Esophagus (tissue), 2 donors: ENCODE data around the gene UQCRC1. TPM values are rescaled to one million over a fixed set of nuclear protein-coding genes. Genes with fewer than 3 reads are reported as not detected.

ENCODE experiments used
- H3K27ac ChIP-seq, 2 donors: one replicate each; pipeline ENCODE4 v1.5.1; 2013; ENCODE audit warnings: low read depth in 2 of 2, mild to moderate bottlenecking in 2 of 2, inconsistent platforms in 1 of 2, low read length in 1 of 2, moderate library complexity in 1 of 2
- H3K27me3 ChIP-seq, 2 donors: one replicate each; pipeline ENCODE4 v1.6.1; 2013; ENCODE audit warnings: low read length in 2 of 2, control low read depth in 1 of 2, mild to moderate bottlenecking in 1 of 2; ENCODE audit not compliant: insufficient read depth in 2 of 2, control insufficient read depth in 1 of 2
- H3K36me3 ChIP-seq, 2 donors: one replicate each; pipeline ENCODE4 v1.6.1; 2013; ENCODE audit warnings: low read length in 1 of 2; ENCODE audit not compliant: control insufficient read depth in 2 of 2, insufficient read depth in 2 of 2
- H3K4me1 ChIP-seq, 2 donors: one replicate each; pipeline ENCODE4 v1.6.1; 2013; ENCODE audit warnings: low read length in 1 of 2; ENCODE audit not compliant: control insufficient read depth in 2 of 2, insufficient read depth in 2 of 2
- H3K4me3 ChIP-seq, 2 donors: one replicate each; pipeline ENCODE4 v1.5.1; 2013; ENCODE audit warnings: low read length in 2 of 2, mild to moderate bottlenecking in 2 of 2, low read depth in 1 of 2, moderate library complexity in 1 of 2
- H3K9me3 ChIP-seq, 2 donors: one replicate each; pipeline ENCODE4 v1.6.1; 2013; ENCODE audit warnings: mild to moderate bottlenecking in 2 of 2, low read depth in 1 of 2, low read length in 1 of 2, moderate library complexity in 1 of 2; ENCODE audit not compliant: control insufficient read depth in 2 of 2, insufficient read depth in 1 of 2
- WGBS, 2 donors: extraction: QIAGEN DNeasy Blood & Tissue Kit; methylation state at CpG; one replicate each; pipeline ENCODE4 v1.1.7; 2013; 5-methylcytosine and 5-hydroxymethylcytosine counted together
- polyA plus RNA-seq, 2 donors: library from polyadenylated mRNA; stranded (reverse); fragments of 200-250 nt; gene quantifications; one replicate each; pipeline ENCODE4 v1.2.3, GENCODE V29; 2013
- donor health status: healthy with polysubstance abuse.
- donor health status: Bipolar disorder and iron deficiency.

Gene UQCRC1
- polyA plus RNA-seq, 2 donors, result 192 to 264 TPM

DNA sequence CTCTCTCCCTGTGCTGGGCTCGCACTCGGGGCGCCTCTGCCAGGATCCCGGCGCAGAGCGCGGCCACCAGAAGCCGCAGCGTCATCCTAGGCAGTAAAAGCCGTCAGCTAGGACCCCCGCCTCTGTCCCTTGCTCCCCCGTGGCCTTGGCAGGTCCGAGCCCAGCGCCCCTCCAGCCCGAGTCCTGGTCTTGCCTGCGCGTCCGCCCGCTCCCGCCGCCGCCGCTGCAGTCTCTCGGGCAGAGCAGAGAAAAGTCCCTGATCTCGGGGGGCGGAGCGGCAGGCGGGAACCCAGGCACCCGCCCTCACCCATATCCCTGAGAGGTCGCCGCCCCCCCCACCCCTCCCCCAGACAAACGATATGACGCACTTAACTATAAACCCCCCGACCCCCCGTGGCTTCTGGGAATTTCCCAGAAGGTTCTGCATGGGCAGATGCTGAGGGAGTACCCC is 14.3 kb downstream of the UQCRC1 start, which contains the start of gene COL7A1:
COL7A1 (minus strand) TSS at position 255 of the 451 bp plus-strand sequence; CDS start at position 85, 170 bp downstream.
- H3K36me3 ChIP-seq, result peaks cover 12 to 28% of the 10 kb centered on the region in 2 donors
- H3K4me3 ChIP-seq, result peak within 1 kb of the TSS; percentile 23 to 54
- WGBS, 2 donors, result 2 to 3% methylated on average over 15 to 35 of the region's 35 CpGs

DNA sequence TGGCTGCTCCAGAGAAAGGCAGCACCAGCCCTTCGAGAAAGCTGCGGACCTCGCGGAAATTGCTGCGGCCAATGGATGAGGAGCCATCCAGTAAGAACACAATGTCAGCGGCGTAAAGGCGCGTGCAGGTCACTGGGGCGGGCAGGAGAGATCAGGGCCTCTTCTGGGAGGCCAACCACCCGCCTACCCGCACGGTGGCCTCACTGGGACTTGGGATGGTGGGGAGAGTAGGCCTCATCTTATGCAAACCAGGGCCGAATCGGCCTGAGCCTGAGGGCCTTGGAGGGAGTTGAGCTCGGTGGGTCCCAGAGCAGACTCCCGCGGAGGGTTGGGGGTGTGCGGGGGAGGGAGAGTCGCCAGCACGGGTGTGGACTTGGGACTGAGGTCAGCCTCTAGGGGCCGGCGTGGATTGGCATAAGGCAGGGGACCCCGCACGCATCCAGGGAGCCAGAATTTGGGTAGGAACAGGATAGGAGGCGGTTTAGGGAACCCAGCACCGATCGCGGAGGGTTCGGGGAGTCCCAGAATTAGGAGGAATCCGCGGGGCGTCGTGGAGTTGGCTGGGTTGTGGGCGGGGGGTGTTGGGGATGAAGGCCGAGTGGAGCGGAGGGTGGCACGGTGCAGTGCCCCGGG is 14.9 kb downstream of the UQCRC1 start:
- H3K36me3 ChIP-seq, result peaks cover 6 to 25% of the 10 kb centered on the region in 2 donors
- WGBS, 2 donors, result 16 to 23% methylated on average over 34 to 39 of the region's 39 CpGs
- H3K4me3 ChIP-seq, result peak overlapping the region; percentile 23 to 54
- H3K27ac ChIP-seq, result peak overlapping the region; percentile 6 to 31
- H3K9me3 ChIP-seq, result no peaks in the 10 kb centered on the region
- H3K27me3 ChIP-seq, result no peaks in the 10 kb centered on the region
- H3K4me1 ChIP-seq, result peaks cover 2 to 39% of the 10 kb centered on the region in 2 donors

More for the DNA sequence above, 14.3 kb downstream of the UQCRC1 start, which contains the start of gene COL7A1:
- no peaks in the 10 kb centered on the region for H3K27me3 ChIP-seq
- H3K27ac ChIP-seq, result peak within 1 kb of the TSS; percentile 6 to 72
- H3K9me3 ChIP-seq, result no peaks in the 10 kb centered on the region
- peaks cover 2 to 45% of the 10 kb centered on the region in 2 donors for H3K4me1 ChIP-seq

DNA sequence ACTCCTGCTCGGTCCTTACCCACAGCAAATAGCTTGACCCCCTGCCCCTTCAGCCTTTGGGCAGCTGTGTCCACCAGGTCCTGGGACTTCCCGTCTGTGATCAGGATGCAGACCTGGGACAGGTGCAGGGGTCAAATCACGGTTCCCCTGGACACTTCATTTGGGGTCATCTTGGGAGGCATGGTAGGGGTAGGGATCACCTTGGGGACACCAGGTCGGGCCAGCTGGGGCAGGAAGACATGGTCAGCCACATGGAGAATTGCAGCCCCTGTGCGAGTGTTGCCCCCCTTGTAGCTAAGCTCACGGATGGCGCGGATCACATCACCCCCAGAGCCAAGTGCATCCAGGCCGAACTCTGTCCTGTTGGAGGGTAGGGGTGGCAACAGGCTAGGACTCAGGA is 16.1 kb downstream of the UQCRC1 start:
- peaks cover 0 to 29% of the 10 kb centered on the region in 2 donors for H3K36me3 ChIP-seq

DNA sequence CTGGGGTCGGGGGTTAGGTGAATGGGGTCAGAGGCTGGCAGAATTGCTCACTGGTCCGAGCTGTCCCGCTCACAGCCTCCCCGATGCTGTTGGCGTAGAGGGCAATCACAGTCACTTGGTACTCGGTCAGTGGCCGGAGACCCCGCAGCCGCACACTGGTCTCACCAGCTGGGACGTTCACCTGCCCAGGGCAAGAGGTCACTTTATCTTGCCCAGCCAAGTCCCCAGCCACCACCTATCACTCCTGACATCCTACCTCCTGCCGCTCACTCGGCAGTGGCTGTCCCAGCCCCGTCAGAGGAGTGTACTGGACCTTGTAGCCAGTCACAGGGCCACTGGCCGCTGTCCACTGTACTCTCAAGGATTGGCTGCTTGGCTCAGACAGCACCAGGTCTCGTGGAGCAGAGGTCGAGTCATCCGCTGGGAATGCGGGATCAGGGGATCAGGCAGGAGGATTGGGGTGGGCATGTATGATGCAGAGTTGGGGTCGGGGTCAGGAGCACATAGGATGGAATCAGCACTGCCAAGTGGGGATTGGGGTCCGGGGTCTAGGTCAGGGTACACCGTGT is 16.8 kb downstream of the UQCRC1 start:
- H3K4me3 ChIP-seq, result no peak overlapping the region
- no peaks in the 10 kb centered on the region for H3K27me3 ChIP-seq
- no peaks in the 10 kb centered on the region for H3K9me3 ChIP-seq
- H3K27ac ChIP-seq, result no peak overlapping the region
- peaks cover 0 to 30% of the 10 kb centered on the region in 2 donors for H3K4me1 ChIP-seq
- peaks cover 0 to 32% of the 10 kb centered on the region in 2 donors for H3K36me3 ChIP-seq
- 83 to 85% methylated on average over 21 of the region's 21 CpGs for WGBS, 2 donors

More for the DNA sequence above, 16.1 kb downstream of the UQCRC1 start:
- H3K4me1 ChIP-seq, result peaks cover 0 to 36% of the 10 kb centered on the region in 2 donors
- H3K27ac ChIP-seq, result no peak overlapping the region
- H3K4me3 ChIP-seq, result no peak overlapping the region
- H3K27me3 ChIP-seq, result no peaks in the 10 kb centered on the region
- 75 to 87% methylated on average over 9 of the region's 9 CpGs for WGBS, 2 donors
- H3K9me3 ChIP-seq, result no peaks in the 10 kb centered on the region

DNA sequence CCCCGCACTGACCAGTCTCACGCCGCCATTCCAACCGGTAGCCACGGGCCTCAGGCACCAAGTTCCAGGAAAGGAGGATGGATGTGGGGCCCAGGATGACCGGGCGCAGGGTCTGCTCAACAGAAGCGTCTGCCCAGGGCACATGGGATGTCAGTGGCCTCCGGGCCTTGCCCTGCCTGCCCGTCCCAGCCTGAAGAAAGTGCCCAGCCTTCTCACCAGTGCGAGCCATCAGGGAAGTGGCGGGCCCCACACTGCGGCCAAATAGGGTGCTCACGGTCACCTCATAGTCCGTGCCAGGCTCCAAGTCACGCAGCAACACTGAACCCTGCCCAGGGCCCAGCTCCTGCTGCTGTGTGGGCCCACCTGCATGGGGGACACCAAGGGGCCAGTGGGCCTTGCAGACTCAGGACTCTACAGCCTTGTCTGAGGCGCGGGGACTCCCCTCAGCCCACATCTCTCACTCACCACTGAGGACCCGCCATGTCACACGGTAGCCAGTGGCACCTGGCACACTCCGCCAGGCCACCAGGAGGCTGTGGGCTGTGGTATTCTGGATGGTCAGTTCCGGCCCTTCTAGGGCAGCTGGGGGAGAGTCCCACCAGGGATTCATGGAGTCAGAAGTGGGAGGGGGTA is 17.4 kb downstream of the UQCRC1 start:
- Histone ChIP-seq H3K9me3 (no peaks in the 10 kb centered on the region), H3K4me1 (peaks cover 0 to 24% of the 10 kb centered on the region in 2 donors), H3K36me3 (peaks cover 0 to 32% of the 10 kb centered on the region in 2 donors), H3K4me3 (no peak overlapping the region), H3K27ac (no peak overlapping the region), H3K27me3 (no peaks in the 10 kb centered on the region)
- 87 to 91% methylated on average over 22 of the region's 22 CpGs for WGBS, 2 donors

DNA sequence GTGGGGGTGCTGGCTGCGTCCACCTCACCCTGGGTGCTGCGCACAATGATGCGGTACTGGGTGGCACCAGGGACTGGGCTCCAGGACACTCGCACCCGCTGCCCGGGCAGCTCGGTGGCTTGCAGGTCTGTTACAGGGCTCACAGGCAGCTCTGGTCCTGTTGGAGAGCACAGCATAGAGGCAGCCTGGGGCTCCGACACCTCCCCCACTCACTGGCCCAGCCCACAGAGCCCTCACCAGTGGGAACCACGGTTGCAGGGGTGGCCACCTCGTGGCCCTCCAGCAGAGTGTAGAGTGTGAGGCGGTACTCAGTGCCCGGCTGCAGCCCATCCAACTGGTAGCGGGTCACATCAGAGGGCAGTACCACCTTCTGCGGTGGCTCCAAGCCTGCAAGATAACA is 18.0 kb downstream of the UQCRC1 start:
- no peak overlapping the region for H3K27ac ChIP-seq
- 85 to 87% methylated on average over 14 of the region's 14 CpGs for WGBS, 2 donors
- H3K27me3 ChIP-seq, result no peaks in the 10 kb centered on the region
- H3K4me3 ChIP-seq, result no peak overlapping the region
- H3K9me3 ChIP-seq, result no peaks in the 10 kb centered on the region
- H3K36me3 ChIP-seq, result peaks cover 0 to 33% of the 10 kb centered on the region in 2 donors
- H3K4me1 ChIP-seq, result peaks cover 0 to 18% of the 10 kb centered on the region in 2 donors

DNA sequence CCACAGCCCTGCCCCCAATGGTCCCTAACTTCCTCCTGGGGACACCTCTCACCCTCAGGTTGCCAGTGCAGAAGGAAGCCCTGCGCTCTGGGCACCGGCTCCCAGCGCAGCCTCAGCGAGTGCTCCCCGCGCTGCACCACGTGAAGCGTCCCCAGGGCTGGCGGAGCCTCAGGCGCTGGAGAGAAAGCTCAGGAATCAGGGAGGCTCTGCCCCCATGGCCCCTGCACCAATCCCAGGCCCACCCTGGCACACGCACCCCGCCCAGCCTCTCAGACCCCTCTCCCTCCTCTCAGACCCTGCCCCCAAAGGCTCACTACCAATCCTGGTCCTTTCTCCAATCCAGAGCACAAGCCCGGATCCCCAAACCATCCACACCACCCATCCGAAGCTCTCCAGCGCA is 21.2 kb downstream of the UQCRC1 start:
- H3K4me3 ChIP-seq, result no peak overlapping the region
- H3K9me3 ChIP-seq, result no peaks in the 10 kb centered on the region
- 77 to 78% methylated on average over 15 of the region's 15 CpGs for WGBS, 2 donors
- H3K27me3 ChIP-seq, result no peaks in the 10 kb centered on the region
- H3K4me1 ChIP-seq, result peaks cover 0 to 5% of the 10 kb centered on the region in 2 donors
- peaks cover 0 to 39% of the 10 kb centered on the region in 2 donors for H3K36me3 ChIP-seq
- no peak overlapping the region for H3K27ac ChIP-seq

DNA sequence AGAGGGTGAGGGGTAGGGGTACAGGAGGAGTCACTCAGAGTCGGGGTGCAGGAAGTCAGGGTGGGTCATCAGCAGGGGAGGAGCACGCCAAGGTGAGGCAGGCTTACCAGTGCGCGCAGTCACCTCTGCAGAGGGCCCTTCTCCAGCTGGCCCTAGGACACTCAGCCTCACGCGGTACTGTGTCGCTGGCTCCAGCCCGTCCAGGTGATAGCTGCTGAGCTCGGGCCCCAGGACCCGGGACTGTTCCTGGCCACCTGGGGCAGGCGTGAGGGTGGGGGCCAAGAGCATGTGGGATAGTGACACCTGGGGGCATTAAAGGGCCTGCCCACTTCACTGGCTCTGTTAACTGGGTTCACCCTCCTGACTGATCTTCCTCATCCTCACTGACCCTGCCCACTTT is 21.8 kb downstream of the UQCRC1 start:
- Histone ChIP-seq H3K9me3 (no peaks in the 10 kb centered on the region), H3K27me3 (no peaks in the 10 kb centered on the region), H3K4me3 (no peak overlapping the region), H3K4me1 (peaks cover 0 to 2% of the 10 kb centered on the region in 2 donors), H3K36me3 (peaks cover 0 to 37% of the 10 kb centered on the region in 2 donors), H3K27ac (no peak overlapping the region)
- 77 to 83% methylated on average over 11 of the region's 11 CpGs for WGBS, 2 donors

DNA sequence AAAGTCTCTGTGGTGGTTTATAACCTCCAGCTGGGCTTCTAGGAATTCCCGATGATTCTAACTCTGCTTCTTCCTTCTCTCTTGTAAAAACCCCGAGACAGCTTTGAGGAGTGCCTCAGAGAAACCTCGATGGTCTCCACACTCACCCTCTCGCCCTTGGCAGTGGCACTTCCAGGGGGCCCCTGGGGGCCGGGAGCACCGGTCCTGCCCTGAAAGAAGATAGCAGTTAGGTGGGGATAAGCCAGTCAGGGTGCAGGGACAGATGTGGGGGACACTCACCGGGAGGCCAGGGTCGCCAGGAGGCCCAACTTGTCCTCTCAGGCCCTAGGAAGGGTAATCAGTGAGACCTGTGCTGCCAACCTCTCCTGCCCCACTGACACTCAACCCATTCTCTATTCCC is 24.0 kb downstream of the UQCRC1 start:
- no peak overlapping the region for H3K4me3 ChIP-seq
- 79 to 92% methylated on average over 8 of the region's 8 CpGs for WGBS, 2 donors

More for the DNA sequence above, 24.0 kb downstream of the UQCRC1 start:
- no peaks in the 10 kb centered on the region for H3K9me3 ChIP-seq
- no peak overlapping the region for H3K27ac ChIP-seq
- no peaks in the 10 kb centered on the region for H3K4me1 ChIP-seq
- H3K36me3 ChIP-seq, result peaks cover 0 to 31% of the 10 kb centered on the region in 2 donors
- H3K27me3 ChIP-seq, result no peaks in the 10 kb centered on the region
